Spinal cord (tissue), 10 donors: ENCODE results near the gene PDCD1LG2. TPM values are rescaled to one million over a fixed set of nuclear protein-coding genes. Genes with fewer than 3 reads are reported as not detected.

Source experiments
- DNase-seq, 6 donors: peaks; one replicate each; pipeline versions ENCODE4 v3.0.0 to v3.0.0-alpha.2; 2013 to 2015; ENCODE audit warnings: low spot score in 6 of 6, low read depth in 4 of 6
- H3K27ac ChIP-seq: one replicate; pipeline ENCODE4 v1.5.1; 2013; ENCODE audit warnings: low read depth, low read length, control low read depth
- H3K27me3 ChIP-seq: one replicate; pipeline ENCODE4 v1.6.1; 2013; ENCODE audit warnings: low read length; ENCODE audit not compliant: control insufficient read depth, insufficient read depth
- H3K36me3 ChIP-seq: one replicate; pipeline ENCODE4 v1.6.1; 2013; ENCODE audit warnings: low read length; ENCODE audit not compliant: control insufficient read depth, insufficient read depth
- H3K4me1 ChIP-seq: one replicate; pipeline ENCODE4 v1.6.1; 2013; ENCODE audit warnings: low read length; ENCODE audit not compliant: control insufficient read depth, insufficient read depth
- H3K4me3 ChIP-seq: one replicate; pipeline ENCODE4 v1.5.1; 2013; ENCODE audit warnings: low read depth, low read length, control low read depth
- H3K9me3 ChIP-seq: one replicate; pipeline ENCODE4 v1.6.1; 2013; ENCODE audit warnings: low read length; ENCODE audit not compliant: control insufficient read depth, insufficient read depth
- WGBS: methylation state at CpG from one replicate; pipeline ENCODE4 v1.1.5; 2013; ENCODE audit warnings: missing lambda C conversion rate; ENCODE audit not compliant: insufficient coverage; 5-methylcytosine and 5-hydroxymethylcytosine counted together
- polyA plus RNA-seq, 2 donors: library from polyadenylated mRNA; unstranded; fragments of 120-200 nt; gene quantifications; one replicate each; pipeline ENCODE4 v1.2.1, GENCODE V29; 2013; ENCODE audit not compliant: insufficient read length in 2 of 2
- total RNA-seq, 2 donors: library from RNA; depleted of rRNA in 1 of 2; stranded (reverse); fragments of 120-200 nt in 1 of 2; fragments of >200 nt in 1 of 2; gene quantifications; one replicate each; pipeline versions ENCODE4 v1.2.3 to v1.2.4, GENCODE V29; 2013 to 2014
- donor health status: healthy.

The PDCD1LG2 gene
- total and polyA plus RNA-seq, 4 donors = 0.18 to 0.50 (median 0.27) TPM

DNA sequence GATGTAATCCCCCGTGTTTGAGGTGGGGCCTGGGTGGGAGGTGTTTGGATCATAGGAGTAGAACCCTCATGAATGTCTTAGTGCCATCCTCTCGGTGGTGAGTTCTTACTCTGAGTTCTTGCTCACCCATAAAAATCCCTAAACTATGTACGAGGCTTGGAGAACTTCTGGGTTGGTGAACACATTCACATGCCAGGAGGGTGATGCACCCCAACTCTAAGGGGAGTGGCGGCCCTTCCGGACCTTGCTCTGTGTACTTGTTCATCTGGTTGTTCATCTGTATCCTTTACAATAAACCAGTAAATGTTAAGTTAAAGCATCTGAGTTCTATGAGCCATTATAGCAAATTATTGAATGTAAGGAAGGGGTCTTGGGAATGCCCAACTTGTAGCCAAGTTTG lies 82.6 kb downstream of the PDCD1LG2 start:
- Histone ChIP-seq H3K36me3 (no peaks in the 10 kb centered on the region), H3K27ac (no peak overlapping the region), H3K4me3 (no peak overlapping the region), H3K4me1 (no peaks in the 10 kb centered on the region), H3K9me3 (no peaks in the 10 kb centered on the region), H3K27me3 (no peaks in the 10 kb centered on the region)
- no peak for DNase-seq
- WGBS = 100% methylated on average over 1 of the region's 5 CpGs

DNA sequence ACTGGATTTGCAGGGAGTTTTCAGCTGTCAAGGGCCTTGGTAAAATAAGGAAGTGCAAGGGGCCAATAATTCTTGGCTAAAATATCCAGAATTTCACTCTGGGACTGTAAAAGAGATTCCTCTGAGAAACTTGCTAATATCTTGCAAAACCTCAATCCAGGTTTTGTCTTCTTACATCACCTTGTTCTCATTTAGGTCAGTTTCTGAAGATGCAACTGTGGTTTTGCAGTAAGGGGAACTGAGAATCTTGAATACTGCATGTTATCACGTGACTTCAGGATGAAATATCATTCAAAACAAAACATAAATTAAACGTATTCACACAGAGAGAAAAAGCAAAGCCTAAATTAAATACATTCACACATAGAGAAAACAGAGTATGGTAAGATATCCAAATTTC lies 83.6 kb downstream of the PDCD1LG2 start:
- WGBS = no CpG with 5 or more reads among the region's 2 CpGs
- Histone ChIP-seq H3K27ac (no peak overlapping the region), H3K27me3 (no peaks in the 10 kb centered on the region), H3K4me3 (no peak overlapping the region), H3K4me1 (no peaks in the 10 kb centered on the region), H3K36me3 (no peaks in the 10 kb centered on the region), H3K9me3 (no peaks in the 10 kb centered on the region)
- DNase-seq = no peak

GRCh38 chr9:5596173-5596572 lies 85.8 kb downstream of the PDCD1LG2 start:
- H3K4me1 ChIP-seq = no peaks in the 10 kb centered on the region
- WGBS = no CpG with 5 or more reads among the region's 2 CpGs
- DNase-seq = peak in 1 of 6 donors; percentile 47
- H3K9me3 ChIP-seq = no peaks in the 10 kb centered on the region
- no peak overlapping the region for H3K27ac ChIP-seq
- no peaks in the 10 kb centered on the region for H3K36me3 ChIP-seq
- H3K27me3 ChIP-seq = no peaks in the 10 kb centered on the region
- H3K4me3 ChIP-seq = no peak overlapping the region

DNA sequence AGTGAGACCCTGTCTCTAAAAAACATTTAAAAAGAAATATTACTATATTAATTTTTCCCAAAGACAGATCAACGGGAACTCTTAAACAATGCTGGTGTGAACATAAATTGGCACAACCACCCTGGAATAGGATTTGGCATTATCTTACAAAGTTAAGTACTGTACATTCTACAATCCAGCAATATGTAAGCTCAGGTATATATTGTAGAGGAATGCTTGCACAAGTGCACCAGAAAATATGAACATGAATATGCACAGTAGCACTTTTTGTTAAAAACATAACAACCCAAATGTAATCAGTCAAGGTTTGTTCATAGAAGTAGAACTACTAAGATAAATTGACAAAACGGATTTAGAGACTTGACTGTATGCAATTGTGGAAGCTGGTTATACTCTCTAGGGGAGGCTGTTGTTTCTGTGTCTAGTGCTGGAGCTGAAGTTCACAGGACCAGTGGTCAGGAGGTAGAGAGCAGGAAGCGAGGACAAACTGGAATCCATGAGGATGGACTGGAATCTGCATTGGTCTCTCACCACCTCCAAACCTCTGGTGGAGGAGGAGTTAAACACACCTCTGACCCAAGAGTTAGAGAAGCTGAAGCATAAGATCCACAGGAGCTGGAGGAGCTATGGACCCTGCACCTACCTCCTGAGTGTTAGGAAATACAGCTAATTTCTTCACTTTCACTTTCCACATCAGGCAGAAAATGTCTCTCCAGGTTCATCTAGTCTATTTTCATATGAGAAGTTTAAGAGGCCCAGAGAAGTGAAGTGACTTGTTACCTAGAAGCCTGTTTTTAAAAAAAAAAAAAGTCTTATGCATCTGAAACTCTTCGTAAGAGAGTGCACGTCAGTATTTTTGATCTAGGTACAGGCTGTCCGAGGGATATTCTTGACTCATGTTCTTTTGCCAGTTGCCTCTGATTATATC lies 98.2 kb downstream of the PDCD1LG2 start:
- no peak overlapping the region for H3K4me3 ChIP-seq

GRCh38 chr9:5609226-5609596 lies 98.9 kb downstream of the PDCD1LG2 start:
- no peaks in the 10 kb centered on the region for H3K9me3 ChIP-seq
- DNase-seq = no peak
- H3K27ac ChIP-seq = no peak overlapping the region
- H3K4me1 ChIP-seq = no peaks in the 10 kb centered on the region
- no peaks in the 10 kb centered on the region for H3K36me3 ChIP-seq
- no peak overlapping the region for H3K4me3 ChIP-seq
- 80% methylated on average over 1 of the region's 3 CpGs for WGBS
- no peaks in the 10 kb centered on the region for H3K27me3 ChIP-seq

More for the DNA sequence above, 98.2 kb downstream of the PDCD1LG2 start:
- no peak for DNase-seq
- no peaks in the 10 kb centered on the region for H3K4me1 ChIP-seq
- H3K27me3 ChIP-seq = no peaks in the 10 kb centered on the region
- no peaks in the 10 kb centered on the region for H3K36me3 ChIP-seq
- H3K9me3 ChIP-seq = no peaks in the 10 kb centered on the region
- H3K27ac ChIP-seq = no peak overlapping the region
- no CpG with 5 or more reads among the region's 6 CpGs for WGBS

DNA sequence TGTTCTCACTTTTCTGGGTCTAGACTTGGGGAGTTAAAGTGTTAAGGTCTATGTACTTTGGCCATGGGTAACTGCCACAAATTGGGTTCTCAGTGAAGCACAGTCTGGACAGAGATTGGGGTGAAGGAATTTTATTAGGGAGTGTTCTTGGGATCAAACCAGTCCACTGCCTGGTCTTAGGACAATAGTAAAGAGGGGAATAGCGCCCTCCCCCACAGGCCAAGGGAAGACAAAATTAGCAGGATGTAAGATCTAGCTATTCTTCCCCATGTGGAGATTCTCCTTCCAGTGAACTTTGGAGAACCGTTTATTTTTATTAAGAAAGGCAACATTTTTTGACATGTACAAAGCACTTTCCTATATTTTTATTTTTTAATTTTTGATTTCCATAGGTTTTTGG lies 100.2 kb downstream of the PDCD1LG2 start:
- H3K4me1 ChIP-seq = no peaks in the 10 kb centered on the region
- H3K4me3 ChIP-seq = no peak overlapping the region
- no CpG with 5 or more reads among the region's 2 CpGs for WGBS
- no peak for DNase-seq
- H3K27me3 ChIP-seq = no peaks in the 10 kb centered on the region
- no peak overlapping the region for H3K27ac ChIP-seq
- H3K9me3 ChIP-seq = no peaks in the 10 kb centered on the region
- no peaks in the 10 kb centered on the region for H3K36me3 ChIP-seq

DNA sequence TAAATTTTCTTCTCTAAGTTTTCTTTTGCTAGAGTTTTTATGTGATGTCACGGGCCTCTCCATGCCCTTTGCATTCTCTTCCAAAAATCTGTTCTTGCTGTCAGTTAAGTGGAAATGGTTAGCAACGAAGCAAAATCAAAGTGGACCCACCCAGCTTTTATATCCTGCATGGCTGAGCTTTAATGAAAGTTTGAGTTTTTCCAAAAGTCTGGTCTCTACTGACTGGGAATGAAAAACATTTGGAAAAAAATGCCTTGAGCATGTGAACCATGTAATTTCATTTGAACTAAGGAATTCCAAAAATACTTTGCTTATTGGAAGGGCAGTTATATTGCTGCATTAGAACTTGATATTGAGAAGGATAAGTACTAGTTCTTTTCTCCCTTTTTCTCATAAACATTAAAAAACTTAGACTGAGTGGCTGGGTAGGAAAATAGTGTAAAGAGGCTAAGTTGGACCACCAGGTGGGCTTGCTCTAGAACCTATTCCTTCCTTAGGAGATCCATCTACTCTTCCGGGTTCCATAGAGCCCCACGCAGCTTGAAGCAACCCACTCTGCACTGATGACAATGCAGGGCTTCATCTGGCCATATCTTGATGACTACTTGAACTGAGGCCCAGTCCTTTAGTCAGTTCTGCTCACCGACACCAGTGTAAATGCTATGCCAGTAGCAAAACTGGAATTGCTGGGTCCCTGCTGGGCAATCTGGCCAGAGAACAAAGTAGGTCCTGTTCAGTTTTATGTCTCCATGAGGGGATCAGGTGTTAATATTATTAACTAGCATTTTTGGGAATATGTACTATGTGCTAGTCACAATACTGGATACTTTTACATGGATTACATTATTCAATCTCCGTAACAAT lies 101.2 kb downstream of the PDCD1LG2 start:
- H3K36me3 ChIP-seq = no peaks in the 10 kb centered on the region
- no peak for DNase-seq
- H3K27me3 ChIP-seq = no peaks in the 10 kb centered on the region
- H3K4me3 ChIP-seq = no peak overlapping the region
- no peaks in the 10 kb centered on the region for H3K9me3 ChIP-seq
- H3K27ac ChIP-seq = no peak overlapping the region
- 81% methylated on average over 4 of the region's 6 CpGs for WGBS
- no peaks in the 10 kb centered on the region for H3K4me1 ChIP-seq

GRCh38 chr9:5612185-5612530 lies 101.8 kb downstream of the PDCD1LG2 start:
- no peak overlapping the region for H3K4me3 ChIP-seq
- H3K27me3 ChIP-seq = no peaks in the 10 kb centered on the region
- no peaks in the 10 kb centered on the region for H3K9me3 ChIP-seq
- H3K36me3 ChIP-seq = no peaks in the 10 kb centered on the region
- DNase-seq = no peak
- no peak overlapping the region for H3K27ac ChIP-seq
- H3K4me1 ChIP-seq = no peaks in the 10 kb centered on the region

- no peaks in the 10 kb centered on the region for H3K4me1 ChIP-seq
- WGBS = 93% methylated on average over 3 of the region's 4 CpGs
- H3K36me3 ChIP-seq = no peaks in the 10 kb centered on the region
- no peaks in the 10 kb centered on the region for H3K27me3 ChIP-seq
- no peaks in the 10 kb centered on the region for H3K9me3 ChIP-seq
- H3K4me3 ChIP-seq = no peak overlapping the region
- DNase-seq = no peak
- no peak overlapping the region for H3K27ac ChIP-seq
These were observed 103.9 kb downstream of the PDCD1LG2 start for GRCh38 chr9:5614192-5614591.
